GF-D8 (cell line): ENCODE results near the gene KRTAP4-5.
"Not testable (repeated sequence)": the region's sequence is repeated elsewhere in the genome, so short reads cannot be mapped to it uniquely, and the experiment has no call there.

Experiments
- DNase-seq: peaks from one replicate; lab custom pipeline; 2025; lab: John Stamatoyannopoulos, UW

Gene KRTAP4-5

GRCh38 chr17:41147531-41148204 lies 2.0 kb downstream of the KRTAP4-5 start:
- DNase-seq, result no peak

- no peak for DNase-seq
Observed at GRCh38 chr17:41145261-41145660, 4.4 kb downstream of the KRTAP4-5 start.

GRCh38 chr17:41144846-41145245 lies 4.8 kb downstream of the KRTAP4-5 start:
- no peak for DNase-seq

GRCh38 chr17:41141361-41141760 lies 8.3 kb downstream of the KRTAP4-5 start:
- no peak for DNase-seq

GRCh38 chr17:41140360-41141131 lies 9.1 kb downstream of the KRTAP4-5 start, which contains the start of gene KRTAP4-6:
Gene KRTAP4-6 (minus strand): TSS chr17:41140544. CDS start chr17:41140487, 57 bp downstream.
- no peak for DNase-seq

GRCh38 chr17:41139865-41140264 lies 9.8 kb downstream of the KRTAP4-5 start:
- DNase-seq, result not testable (repeated sequence)

- DNase-seq, result no peak
Observed at GRCh38 chr17:41133880-41134735, 15.5 kb downstream of the KRTAP4-5 start.

GRCh38 chr17:41131979-41132378 lies 17.6 kb downstream of the KRTAP4-5 start:
- no peak for DNase-seq

- DNase-seq, result no peak
Observed at GRCh38 chr17:41127371-41127770, 22.3 kb downstream of the KRTAP4-5 start.

GRCh38 chr17:41126412-41126811 lies 23.2 kb downstream of the KRTAP4-5 start:
- DNase-seq, result no peak

- DNase-seq, result no peak
Observed at GRCh38 chr17:41125064-41125463, 24.6 kb downstream of the KRTAP4-5 start.

- not testable (repeated sequence) for DNase-seq
Observed at GRCh38 chr17:41123991-41124371, 25.6 kb downstream of the KRTAP4-5 start, which contains the start of gene KRTAP4-12. Gene KRTAP4-12 (minus strand): TSS chr17:41124182. CDS start chr17:41124122, 60 bp downstream.

- DNase-seq, result not testable (repeated sequence)
Observed at GRCh38 chr17:41123292-41123990, 26.2 kb downstream of the KRTAP4-5 start.

GRCh38 chr17:41121742-41122141 lies 27.9 kb downstream of the KRTAP4-5 start:
- no peak for DNase-seq

- DNase-seq, result not testable (repeated sequence)
Observed at GRCh38 chr17:41119696-41120690, 29.6 kb downstream of the KRTAP4-5 start.

- no peak for DNase-seq
Observed at GRCh38 chr17:41118721-41119120, 30.9 kb downstream of the KRTAP4-5 start.

GRCh38 chr17:41117846-41118386 lies 31.7 kb downstream of the KRTAP4-5 start, which contains the start of gene KRTAP4-11:
Gene KRTAP4-11 (minus strand): TSS chr17:41118373. CDS start chr17:41118315, 58 bp downstream.
- DNase-seq, result not testable (repeated sequence)

GRCh38 chr17:41116297-41116696 lies 33.3 kb downstream of the KRTAP4-5 start:
- DNase-seq, result no peak

- no peak for DNase-seq
Observed at GRCh38 chr17:41111151-41111885, 38.3 kb downstream of the KRTAP4-5 start.
